NCI-H446 treated with DMSO at 0.1 percent for 48 hours (cell line): ENCODE results near the gene PNKD.
"Not testable (repeated sequence)": the region's sequence is repeated elsewhere in the genome, so short reads cannot be mapped to it uniquely, and the experiment has no call there.

Source experiments
- DNase-seq: peaks from one replicate; lab custom pipeline; 2025; lab: John Stamatoyannopoulos, UW

PNKD gene

GRCh38 chr2:218272531-218273212, 2.4 kb downstream of the PNKD start:
- DNase-seq: peak; percentile 60

GRCh38 chr2:218273214-218273907, 3.0 kb downstream of the PNKD start:
- DNase-seq: not testable (repeated sequence)

- no peak for DNase-seq
Observed at GRCh38 chr2:218273908-218274249, 3.6 kb downstream of the PNKD start.

GRCh38 chr2:218274586-218274985, 4.3 kb downstream of the PNKD start:
- no peak for DNase-seq

- no peak for DNase-seq
Observed at GRCh38 chr2:218275371-218276072, 5.2 kb downstream of the PNKD start.

- no peak for DNase-seq
Observed at GRCh38 chr2:218276986-218277755, 6.9 kb downstream of the PNKD start.

GRCh38 chr2:218277921-218278320, 7.6 kb downstream of the PNKD start:
- no peak for DNase-seq

- DNase-seq: no peak
Observed at GRCh38 chr2:218278531-218279360, 8.4 kb downstream of the PNKD start.

- no peak for DNase-seq
Observed at GRCh38 chr2:218280260-218280870, 10.0 kb downstream of the PNKD start.

GRCh38 chr2:218281449-218281848, 11.1 kb downstream of the PNKD start:
- no peak for DNase-seq

- DNase-seq: peak; percentile 21
Observed at GRCh38 chr2:218282173-218282991, 12.1 kb downstream of the PNKD start.

GRCh38 chr2:218284106-218284811, 13.9 kb downstream of the PNKD start:
- no peak for DNase-seq

- peak; percentile 78 for DNase-seq
Observed at GRCh38 chr2:218285604-218286003, 15.3 kb downstream of the PNKD start.

- peak; percentile 23 for DNase-seq
Observed at GRCh38 chr2:218286570-218287459, 16.5 kb downstream of the PNKD start.

- no peak for DNase-seq
Observed at GRCh38 chr2:218289639-218290315, 19.5 kb downstream of the PNKD start.

GRCh38 chr2:218290316-218291261, 20.3 kb downstream of the PNKD start:
- no peak for DNase-seq
